K562 (cell line): ENCODE measurements around the gene TMEM208.

Experiments
- CTCF ChIP-seq, 3 experiments: IDR thresholded peaks in 2 of 3; conservative IDR thresholded peaks in 1 of 3; 2 replicates each; pipeline ENCODE4 v1.5.1; 2011 to 2012; ENCODE audit warnings: low read length in 3 of 3, mild to moderate bottlenecking in 3 of 3, control low read depth in 2 of 3, improper control_type of control experiment in 1 of 3, inconsistent platforms in 1 of 3, low read depth in 1 of 3, mixed read lengths in 1 of 3, moderate library complexity in 1 of 3; ENCODE audit not compliant: insufficient read depth in 2 of 3
- EGR1 ChIP-seq: fragments of 450-650 bp; conservative IDR thresholded peaks from 2 replicates; pipeline ENCODE4 v1.6.1; 2017; ENCODE audit warnings: mild to moderate bottlenecking
- HBP1 ChIP-seq: fragments of 450-650 bp; formaldehyde crosslinking; IDR thresholded peaks from 2 replicates; pipeline ENCODE4 v1.4.0; 2022; ENCODE audit warnings: missing genetic modification characterization
- IRF2 ChIP-seq: sonication (generic); formaldehyde crosslinking; IDR thresholded peaks from 2 replicates; pipeline ENCODE4 v1.8.1; 2022; ENCODE audit warnings: mild to moderate bottlenecking, missing genetic modification reagents
- MTA3 ChIP-seq: fragments of 450-650 bp; formaldehyde crosslinking; IDR thresholded peaks from 2 replicates; pipeline ENCODE4 v1.6.1; 2017; ENCODE audit warnings: mild to moderate bottlenecking, borderline replicate concordance
- MYC ChIP-seq, 2 experiments: fragments of 250-450 bp in 1 of 2; sonication (Bioruptor Pico) in 1 of 2; IDR thresholded peaks; 2 replicates each; pipeline versions ENCODE4 v1.5.1 to v1.6.1; 2012 to 2021; ENCODE audit warnings: low read depth in 2 of 2, borderline replicate concordance in 1 of 2, improper control_type of control experiment in 1 of 2, low read length in 1 of 2, mild to moderate bottlenecking in 1 of 2, moderate library complexity in 1 of 2
- POLR2A ChIP-seq: fragments of 450-650 bp; conservative IDR thresholded peaks from 2 replicates; pipeline ENCODE4 v1.6.1; 2016
- RBM39 ChIP-seq: fragments of 200-400 bp; formaldehyde crosslinking; optimal IDR thresholded peaks from 2 replicates; pipeline ENCODE3; 2018; ENCODE audit warnings: low read depth, low read length
- RFX5 ChIP-seq: IDR thresholded peaks from 2 replicates; pipeline ENCODE4 v1.6.1; 2011; ENCODE audit warnings: low read depth, mild to moderate bottlenecking, improper control_type of control experiment, low read length
- SMAD1 ChIP-seq: fragments of 150-350 bp; IDR thresholded peaks from 2 replicates; pipeline ENCODE4 v1.6.1; 2014; ENCODE audit warnings: low read length, low read depth; ENCODE audit not compliant: partially characterized antibody
- SNAPC5 ChIP-seq: fragments of 250-450 bp; sonication (Bioruptor Pico); IDR thresholded peaks from 2 replicates; pipeline ENCODE4 v1.8.0; 2021; ENCODE audit warnings: moderate library complexity, mild to moderate bottlenecking, inconsistent platforms
- TCF7 ChIP-seq: sonication (generic); IDR thresholded peaks from 2 replicates; pipeline ENCODE4 v1.6.1; 2016; ENCODE audit warnings: antibody characterized with exemption, borderline replicate concordance
- ZZZ3 ChIP-seq: fragments of 450-650 bp; IDR thresholded peaks from 2 replicates; pipeline ENCODE4 v1.6.1; 2016; ENCODE audit warnings: antibody characterized with exemption, mild to moderate bottlenecking, moderate library complexity

- TF ChIP-seq RBM39 (no peak), RFX5 (no peak), HBP1 (no peak), SMAD1 (no peak), TCF7 (no peak), EGR1 (no peak), CTCF (IDR thresholded peaks at IDR 0.05 in 2 of 3, conservative IDR thresholded peaks at IDR 0.05 in 1 of 3; ENCODE audit: insufficient read depth in 2 of 3, low read depth in 1 of 3, low read length in 3 of 3) (no peak), MTA3 (no peak), MYC (IDR thresholded peaks at IDR 0.05; ENCODE audit: low read depth, low read length) (no peak), MYC (CRISPR knock-in tag; IDR thresholded peaks at IDR 0.05; ENCODE audit: borderline replicate concordance, low read depth) (no peak), SNAPC5 (CRISPR knock-in tag) (no peak), POLR2A (no peak), IRF2 (CRISPR knock-in tag) (no peak), ZZZ3 (no peak)
Measured at GRCh38 chr16:67249178-67250044, 22.5 kb downstream of the TMEM208 start.
